ENCODE results near the gene GRB14.
"Not testable (repeated sequence)": the region's sequence is repeated elsewhere in the genome, so short reads cannot be mapped to it uniquely, and the experiment has no call there.

The GRB14 gene

GRCh38 chr2:164495491-164496223, 125.6 kb downstream of the GRB14 start:
- no peak for DNase-seq (ENCODE audit: low read depth, low spot score)

- no peak for DNase-seq (ENCODE audit: low read depth, low spot score)
These were observed 135.7 kb downstream of the GRB14 start for GRCh38 chr2:164485541-164485940.

GRCh38 chr2:164479460-164479859, 141.8 kb downstream of the GRB14 start:
- no peak for DNase-seq (ENCODE audit: low read depth, low spot score)

- DNase-seq (ENCODE audit: low read depth, low spot score): no peak
These were observed 143.1 kb downstream of the GRB14 start for GRCh38 chr2:164478205-164478604.

GRCh38 chr2:164474873-164475272, 146.4 kb downstream of the GRB14 start:
- no peak for DNase-seq (ENCODE audit: low read depth, low spot score)

GRCh38 chr2:164473021-164473420, 148.3 kb downstream of the GRB14 start:
- DNase-seq (ENCODE audit: low read depth, low spot score): no peak

- not testable (repeated sequence) for DNase-seq (ENCODE audit: low read depth, low spot score)
These were observed 156.2 kb downstream of the GRB14 start for GRCh38 chr2:164465047-164465446.

- no peak for DNase-seq (ENCODE audit: low read depth, low spot score)
These were observed 156.9 kb downstream of the GRB14 start for GRCh38 chr2:164464376-164464775.

- DNase-seq (ENCODE audit: low read depth, low spot score): no peak
These were observed 162.5 kb downstream of the GRB14 start for GRCh38 chr2:164458792-164459191.

- no peak for DNase-seq (ENCODE audit: low read depth, low spot score)
These were observed 164.0 kb downstream of the GRB14 start for GRCh38 chr2:164457271-164457670.

GRCh38 chr2:164456619-164457018, 164.7 kb downstream of the GRB14 start:
- no peak for DNase-seq (ENCODE audit: low read depth, low spot score)

GRCh38 chr2:164453656-164454305, 167.5 kb downstream of the GRB14 start:
- DNase-seq (ENCODE audit: low read depth, low spot score): no peak

- DNase-seq (ENCODE audit: low read depth, low spot score): no peak
These were observed 171.0 kb downstream of the GRB14 start for GRCh38 chr2:164450278-164450677.

GRCh38 chr2:164449706-164450105, 171.6 kb downstream of the GRB14 start:
- DNase-seq (ENCODE audit: low read depth, low spot score): no peak

- no peak for DNase-seq (ENCODE audit: low read depth, low spot score)
These were observed 173.6 kb downstream of the GRB14 start for GRCh38 chr2:164447660-164448059.
